ENCODE results near the gene TRUB2.

TRUB2 gene

GRCh38 chr9:128271112-128271511 lies 51.1 kb downstream of the TRUB2 start:
- DNase-seq (ENCODE audit: low read depth), result no peak

GRCh38 chr9:128266868-128267590 lies 55.2 kb downstream of the TRUB2 start:
- no peak for DNase-seq (ENCODE audit: low read depth)

- DNase-seq (ENCODE audit: low read depth), result no peak
Observed at GRCh38 chr9:128265348-128265847, 56.8 kb downstream of the TRUB2 start.

GRCh38 chr9:128262687-128263086 lies 59.6 kb downstream of the TRUB2 start:
- no peak for DNase-seq (ENCODE audit: low read depth)

- no peak for DNase-seq (ENCODE audit: low read depth)
Observed at GRCh38 chr9:128260340-128260739, 61.9 kb downstream of the TRUB2 start.

- no peak for DNase-seq (ENCODE audit: low read depth)
Observed at GRCh38 chr9:128259156-128259555, 63.1 kb downstream of the TRUB2 start.

- DNase-seq (ENCODE audit: low read depth), result no peak
Observed at GRCh38 chr9:128258326-128258725, 63.9 kb downstream of the TRUB2 start.

- DNase-seq (ENCODE audit: low read depth), result no peak
Observed at GRCh38 chr9:128257907-128258306, 64.3 kb downstream of the TRUB2 start.

- no peak for DNase-seq (ENCODE audit: low read depth)
Observed at GRCh38 chr9:128257086-128257825, 65.0 kb downstream of the TRUB2 start.
